ENCODE results near the gene HLA-DQB1.
"Not testable (repeated sequence)": the region's sequence is repeated elsewhere in the genome, so short reads cannot be mapped to it uniquely, and the experiment has no call there.

Gene HLA-DQB1

DNA sequence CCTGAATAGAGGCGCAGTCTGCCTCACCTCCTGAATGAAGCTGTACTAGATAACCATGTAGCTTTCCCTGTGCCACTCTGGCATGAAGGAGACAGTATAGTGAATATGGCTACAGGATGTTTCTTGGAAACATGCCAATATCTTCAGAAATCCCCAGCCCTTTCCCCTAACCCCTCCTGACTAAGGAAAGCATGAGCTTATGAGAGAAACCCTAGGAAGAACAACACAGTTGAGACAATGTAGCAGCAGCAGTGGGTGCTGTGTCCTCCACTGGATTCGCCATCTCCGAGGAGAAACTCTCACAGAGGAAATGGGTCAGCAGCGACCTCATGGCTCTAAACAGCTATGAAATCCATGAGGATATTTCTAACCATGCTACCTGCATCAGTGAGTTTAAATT lies 22.6 kb downstream of the HLA-DQB1 start:
- TF ChIP-seq CTCF (conservative IDR thresholded peaks at IDR 0.05; ENCODE audit: control insufficient read depth, insufficient read depth, low read depth, low read length): no peak
- no peak for DNase-seq (ENCODE audit: low read depth)
- no peak overlapping the region for H3K4me3 ChIP-seq (ENCODE audit: control insufficient read depth, low read depth, low read length)

- H3K4me3 ChIP-seq (ENCODE audit: control insufficient read depth, low read depth, low read length): no peak overlapping the region
- TF ChIP-seq CTCF (conservative IDR thresholded peaks at IDR 0.05; ENCODE audit: control insufficient read depth, insufficient read depth, low read depth, low read length): no peak
- no peak for DNase-seq (ENCODE audit: low read depth)
Observed at GRCh38 chr6:32642720-32643106, 23.7 kb downstream of the HLA-DQB1 start.

DNA sequence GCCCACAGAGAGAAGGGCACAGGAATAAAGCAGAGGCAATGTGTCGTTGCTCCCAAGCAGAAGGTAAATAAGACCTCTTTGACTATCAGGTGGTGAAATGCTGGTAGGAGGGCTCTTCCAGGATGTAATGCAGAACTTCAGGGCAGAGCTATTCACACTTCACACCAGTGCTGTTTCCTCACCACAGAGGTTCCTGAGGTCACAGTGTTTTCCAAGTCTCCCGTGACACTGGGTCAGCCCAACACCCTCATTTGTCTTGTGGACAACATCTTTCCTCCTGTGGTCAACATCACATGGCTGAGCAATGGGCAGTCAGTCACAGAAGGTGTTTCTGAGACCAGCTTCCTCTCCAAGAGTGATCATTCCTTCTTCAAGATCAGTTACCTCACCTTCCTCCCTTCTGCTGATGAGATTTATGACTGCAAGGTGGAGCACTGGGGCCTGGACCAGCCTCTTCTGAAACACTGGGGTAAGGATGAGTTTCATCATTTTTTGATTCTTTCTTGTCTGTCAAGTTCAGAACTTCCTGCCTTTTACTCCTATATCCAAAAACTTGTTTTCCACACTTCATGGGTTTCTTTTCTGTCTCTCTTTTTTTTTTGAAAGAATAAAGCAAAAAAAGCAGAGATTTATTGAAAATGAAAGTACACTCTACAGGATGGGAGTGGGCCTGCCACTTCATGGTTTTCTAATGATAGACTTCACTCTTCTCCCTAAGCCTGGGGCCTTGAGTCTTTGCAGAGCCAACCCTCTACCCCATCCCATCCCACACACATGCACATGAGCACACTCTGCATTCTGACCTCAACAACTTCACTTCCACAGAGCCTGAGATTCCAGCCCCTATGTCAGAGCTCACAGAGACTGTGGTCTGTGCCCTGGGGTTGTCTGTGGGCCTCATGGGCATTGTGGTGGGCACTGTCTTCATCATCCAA lies 24.4 kb downstream of the HLA-DQB1 start:
- DNase-seq (ENCODE audit: low read depth); H3K4me3 ChIP-seq (ENCODE audit: control insufficient read depth, low read depth, low read length): not testable (repeated sequence)

GRCh38 chr6:32641122-32641521 lies 25.3 kb downstream of the HLA-DQB1 start:
- DNase-seq (ENCODE audit: low read depth): no peak
- no peak overlapping the region for H3K4me3 ChIP-seq (ENCODE audit: control insufficient read depth, low read depth, low read length)
- TF ChIP-seq CTCF (conservative IDR thresholded peaks at IDR 0.05; ENCODE audit: control insufficient read depth, insufficient read depth, low read depth, low read length): no peak

DNA sequence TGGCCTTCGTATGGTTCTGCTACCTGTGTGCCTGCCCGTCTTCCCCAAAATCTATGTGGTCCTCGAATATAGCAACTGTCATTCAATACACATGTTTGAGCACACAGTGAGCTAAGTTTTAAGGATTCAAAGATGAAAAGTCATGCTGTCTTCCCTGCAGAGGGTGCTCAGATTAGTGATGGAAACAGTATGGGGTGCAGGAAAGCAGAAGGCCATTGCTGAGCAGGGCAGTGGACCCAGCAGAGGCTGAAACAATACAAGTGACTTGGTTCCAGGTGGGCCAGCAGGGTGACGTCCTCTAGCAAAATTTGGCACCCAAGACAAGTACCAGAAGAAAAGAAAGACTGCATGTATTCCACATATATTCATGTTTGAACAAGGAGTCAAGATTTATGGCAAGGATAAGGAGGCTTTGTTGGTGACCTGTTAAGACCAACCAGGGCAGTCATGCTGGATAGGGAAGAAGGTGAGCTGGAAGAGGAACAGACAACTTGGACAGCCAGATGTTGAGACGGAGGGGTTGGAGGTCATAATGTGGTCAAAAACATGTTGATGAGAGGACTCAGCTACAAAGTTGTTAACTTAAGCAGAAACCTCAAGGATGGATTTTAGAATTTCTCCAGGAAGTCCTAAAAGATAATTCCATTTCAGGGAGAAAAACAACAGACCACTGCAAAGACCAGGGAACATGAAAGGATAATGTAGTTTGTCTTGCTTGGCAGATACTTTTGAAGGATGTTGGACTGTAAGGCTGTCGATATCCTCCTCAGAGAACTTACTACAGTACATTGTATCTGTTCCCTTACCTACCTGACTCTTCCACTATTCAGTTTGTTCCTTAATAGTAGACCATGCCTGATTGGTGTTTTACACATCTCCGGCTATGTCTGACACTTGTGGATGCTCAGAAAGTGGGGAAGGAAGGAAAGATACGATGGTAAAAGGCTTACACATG lies 26.7 kb downstream of the HLA-DQB1 start:
- no peak for TF ChIP-seq CTCF (conservative IDR thresholded peaks at IDR 0.05; ENCODE audit: control insufficient read depth, insufficient read depth, low read depth, low read length)
- H3K4me3 ChIP-seq (ENCODE audit: control insufficient read depth, low read depth, low read length): no peak overlapping the region
- DNase-seq (ENCODE audit: low read depth): no peak

- no peak for TF ChIP-seq CTCF (conservative IDR thresholded peaks at IDR 0.05; ENCODE audit: control insufficient read depth, insufficient read depth, low read depth, low read length)
- no peak overlapping the region for H3K4me3 ChIP-seq (ENCODE audit: control insufficient read depth, low read depth, low read length)
- DNase-seq (ENCODE audit: low read depth): no peak
Observed at GRCh38 chr6:32638532-32639219, 27.8 kb downstream of the HLA-DQB1 start.

All from fibroblast of mammary gland (primary cell).